Bronchial epithelial cell (primary cell): ENCODE results near the gene QRFPR. TPM values are rescaled to one million over a fixed set of nuclear protein-coding genes. Genes with fewer than 3 reads are reported as not detected.

Experiments
- DNase-seq: peaks from one replicate; pipeline ENCODE4 v3.0.0-alpha.2; 2010; ENCODE audit warnings: low read depth
- FAIRE-seq: peaks from 2 replicates; lab custom pipeline; 2011; peaks lifted over from hg19 to GRCh38; lab: Jason Lieb, UNC
- H3K27me3 ChIP-seq: 2 replicates; pipeline ENCODE4 v1.5.1; 2011; ENCODE audit warnings: low read length; ENCODE audit not compliant: control insufficient read depth, insufficient read depth
- H3K36me3 ChIP-seq: 2 replicates; pipeline ENCODE4 v1.5.1; 2011; ENCODE audit warnings: low read length; ENCODE audit not compliant: control insufficient read depth, insufficient read depth
- H3K4me3 ChIP-seq: 2 replicates; pipeline ENCODE4 v1.5.1; 2011; ENCODE audit warnings: mild to moderate bottlenecking, low read depth, low read length, control low read depth
- total RNA-seq: library from RNA; depleted of rRNA; stranded (reverse); fragments of >200 nt; gene quantifications from 2 replicates; pipeline ENCODE4 v1.2.1, GENCODE V29; 2014
- TF ChIP-seq, protein P1 (sequence below): IDR thresholded peaks from 2 replicates; pipeline ENCODE4 v1.5.1; 2011; ENCODE audit warnings: mild to moderate bottlenecking, moderate library complexity, low read length, control low read depth, inconsistent platforms; ENCODE audit not compliant: insufficient read depth, severe bottlenecking

Gene QRFPR
- total RNA-seq, 1 donor from 2014 or later = not detected

GRCh38 chr4:121377076-121377475 lies 3.7 kb downstream of the QRFPR start:
- H3K4me3 ChIP-seq = no peak overlapping the region
- DNase-seq (no peak), FAIRE-seq (no peak)
- TF ChIP-seq, protein P1, sequence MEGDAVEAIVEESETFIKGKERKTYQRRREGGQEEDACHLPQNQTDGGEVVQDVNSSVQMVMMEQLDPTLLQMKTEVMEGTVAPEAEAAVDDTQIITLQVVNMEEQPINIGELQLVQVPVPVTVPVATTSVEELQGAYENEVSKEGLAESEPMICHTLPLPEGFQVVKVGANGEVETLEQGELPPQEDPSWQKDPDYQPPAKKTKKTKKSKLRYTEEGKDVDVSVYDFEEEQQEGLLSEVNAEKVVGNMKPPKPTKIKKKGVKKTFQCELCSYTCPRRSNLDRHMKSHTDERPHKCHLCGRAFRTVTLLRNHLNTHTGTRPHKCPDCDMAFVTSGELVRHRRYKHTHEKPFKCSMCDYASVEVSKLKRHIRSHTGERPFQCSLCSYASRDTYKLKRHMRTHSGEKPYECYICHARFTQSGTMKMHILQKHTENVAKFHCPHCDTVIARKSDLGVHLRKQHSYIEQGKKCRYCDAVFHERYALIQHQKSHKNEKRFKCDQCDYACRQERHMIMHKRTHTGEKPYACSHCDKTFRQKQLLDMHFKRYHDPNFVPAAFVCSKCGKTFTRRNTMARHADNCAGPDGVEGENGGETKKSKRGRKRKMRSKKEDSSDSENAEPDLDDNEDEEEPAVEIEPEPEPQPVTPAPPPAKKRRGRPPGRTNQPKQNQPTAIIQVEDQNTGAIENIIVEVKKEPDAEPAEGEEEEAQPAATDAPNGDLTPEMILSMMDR = no peak
- H3K27me3 ChIP-seq = peaks cover 10% of the 10 kb centered on the region
- no peaks in the 10 kb centered on the region for H3K36me3 ChIP-seq

DNA sequence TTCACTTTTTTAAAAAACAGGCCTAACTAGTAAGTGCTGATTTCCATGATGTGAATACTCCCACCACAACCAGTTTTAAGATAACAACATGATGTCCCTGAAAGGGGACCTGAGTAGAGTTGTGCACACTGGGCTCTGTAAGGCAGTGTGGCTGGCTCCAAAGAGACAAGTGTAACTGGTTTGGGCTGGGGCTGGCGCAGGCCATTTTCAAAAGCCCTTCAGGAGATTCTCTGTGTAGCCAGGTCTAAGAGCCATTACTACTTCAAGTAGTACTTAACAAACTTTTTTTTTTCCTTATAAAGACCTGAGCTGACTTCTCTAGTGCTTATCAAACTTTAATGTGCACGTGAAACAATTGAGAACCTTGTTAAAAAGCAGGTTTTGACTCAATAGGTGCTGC lies 4.3 kb downstream of the QRFPR start:
- FAIRE-seq (no peak), DNase-seq (no peak)
- Histone ChIP-seq H3K27me3 (peaks cover 10% of the 10 kb centered on the region), H3K4me3 (no peak overlapping the region), H3K36me3 (no peaks in the 10 kb centered on the region)
- TF ChIP-seq, protein P1 = no peak

DNA sequence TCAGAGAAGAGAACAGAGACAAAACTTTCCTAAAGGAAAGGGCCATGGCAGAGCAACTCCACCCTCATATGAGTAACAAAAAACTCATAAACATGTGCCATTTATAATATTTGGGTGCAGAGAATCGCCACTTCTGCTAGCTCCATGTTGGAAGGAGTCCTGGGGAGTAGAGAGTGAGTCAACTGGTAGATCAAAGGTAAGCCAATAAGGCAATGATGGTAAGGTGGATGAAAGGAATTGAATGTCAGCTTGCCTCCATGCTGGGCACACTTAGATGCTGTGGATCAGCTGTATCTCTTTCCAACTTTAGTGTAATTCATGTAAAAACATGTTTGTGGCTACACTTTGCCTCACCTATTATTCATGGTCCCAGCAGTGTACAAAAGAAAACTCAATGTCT lies 4.7 kb downstream of the QRFPR start:
- H3K27me3 ChIP-seq = peaks cover 10% of the 10 kb centered on the region
- FAIRE-seq = no peak
- peak; percentile 18 for DNase-seq
- H3K4me3 ChIP-seq = no peak overlapping the region
- TF ChIP-seq, protein P1 = no peak
- H3K36me3 ChIP-seq = no peaks in the 10 kb centered on the region

DNA sequence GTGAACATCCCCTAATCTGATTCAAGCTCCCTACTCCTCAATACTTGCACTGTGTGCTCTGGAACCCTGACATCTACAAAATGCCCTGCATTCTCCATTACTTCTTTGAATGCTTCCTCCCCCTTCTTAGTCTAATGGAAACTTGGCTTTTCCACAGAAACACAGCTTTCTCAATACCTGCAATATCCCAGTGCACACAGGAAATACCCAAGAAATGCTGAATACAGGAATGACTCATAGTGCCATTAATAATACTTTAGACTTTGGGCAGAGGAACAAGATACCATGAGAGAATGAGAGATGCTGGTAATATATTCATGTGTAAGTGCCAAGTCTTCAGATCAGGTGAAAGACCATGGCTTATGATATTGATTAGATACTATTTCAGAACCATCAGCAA lies 5.6 kb downstream of the QRFPR start:
- H3K36me3 ChIP-seq = no peaks in the 10 kb centered on the region
- peaks cover 3% of the 10 kb centered on the region for H3K27me3 ChIP-seq
- H3K4me3 ChIP-seq = no peak overlapping the region
- DNase-seq = peak; percentile 69
- FAIRE-seq = no peak
- TF ChIP-seq, protein P1 = no peak

GRCh38 chr4:121373841-121374240 lies 7.0 kb downstream of the QRFPR start:
- no peaks in the 10 kb centered on the region for H3K27me3 ChIP-seq
- TF ChIP-seq, protein P1 = no peak
- FAIRE-seq = no peak
- DNase-seq = no peak
- no peak overlapping the region for H3K4me3 ChIP-seq
- H3K36me3 ChIP-seq = no peaks in the 10 kb centered on the region

- Histone ChIP-seq H3K4me3 (no peak overlapping the region), H3K27me3 (no peaks in the 10 kb centered on the region), H3K36me3 (no peaks in the 10 kb centered on the region)
- FAIRE-seq (no peak), DNase-seq (peak; percentile 39)
- TF ChIP-seq, protein P1 = peak; percentile 24
Observed at GRCh38 chr4:121370729-121371325, 10.0 kb downstream of the QRFPR start.
